Prostate gland (tissue), 2 donors: ENCODE data around the gene MUSK. TPM values are rescaled to one million over a fixed set of nuclear protein-coding genes. Genes with fewer than 3 reads are reported as not detected.

ENCODE experiments used
- DNase-seq: peaks from one replicate; pipeline ENCODE4 v3.0.0-alpha.2; 2019; ENCODE audit warnings: low spot score
- H3K27ac ChIP-seq, 2 donors: fragments of 200-600 bp; sonication (generic); 2 replicates each; pipeline ENCODE4 v1.5.1; 2017 to 2019
- H3K27me3 ChIP-seq: fragments of 200-600 bp; sonication (generic); replicated peaks from 2 replicates; pipeline ENCODE4 v1.5.1; 2019; ENCODE audit not compliant: insufficient read depth
- H3K36me3 ChIP-seq, 2 donors: fragments of 200-600 bp; sonication (generic); 1 replicate in 1 of 2; 2 replicates in 1 of 2; pipeline versions ENCODE4 v1.5.1 to v1.8.1; 2017 to 2019
- H3K4me1 ChIP-seq: fragments of 200-600 bp; sonication (generic); replicated peaks from 2 replicates; pipeline ENCODE4 v1.5.1; 2019
- H3K4me3 ChIP-seq, 2 donors: fragments of 200-600 bp; sonication (generic); 2 replicates each; pipeline ENCODE4 v1.5.1; 2017 to 2019
- H3K9me3 ChIP-seq: fragments of 200-600 bp; sonication (generic); 2 replicates; pipeline ENCODE4 v1.5.1; 2017
- POLR2A ChIP-seq: fragments of 450-650 bp; IDR thresholded peaks from one replicate; pipeline ENCODE4 v1.6.1; 2016; ENCODE audit warnings: antibody characterized with exemption, mild to moderate bottlenecking
- POLR2AphosphoS5 ChIP-seq: sonication (generic); formaldehyde crosslinking; IDR thresholded peaks from one replicate; pipeline ENCODE4 v1.6.1; 2017; ENCODE audit warnings: antibody characterized with exemption
- WGBS: methylation state at CpG from one replicate; pipeline ENCODE4 v1.1.5; 2018; 5-methylcytosine and 5-hydroxymethylcytosine counted together
- intact Hi-C: fragments of 100-400 bp; cut with DNase I; formaldehyde crosslinking; loops from one replicate; pipeline ENCODE4 v1.14.2; 2022
- total RNA-seq, 2 donors: library from RNA; depleted of rRNA; stranded (reverse); fragments of >200 nt; gene quantifications; one replicate each; pipeline ENCODE4 v1.1.0, GENCODE V29; 2016
- TF ChIP-seq, protein P1 (sequence below), 4 experiments: fragments of 200-600 bp in 2 of 4; fragments of 450-650 bp in 2 of 4; sonication (generic) in 2 of 4; IDR thresholded peaks; 1 replicate in 3 of 4; 2 replicates in 1 of 4; pipeline ENCODE4 v1.5.1; 2016 to 2019; ENCODE audit warnings: antibody characterized with exemption in 4 of 4, mild to moderate bottlenecking in 2 of 4, moderate library complexity in 2 of 4

The MUSK gene
- total RNA-seq, 2 donors from 2014 or later = 0.64 to 7.6 TPM

DNA sequence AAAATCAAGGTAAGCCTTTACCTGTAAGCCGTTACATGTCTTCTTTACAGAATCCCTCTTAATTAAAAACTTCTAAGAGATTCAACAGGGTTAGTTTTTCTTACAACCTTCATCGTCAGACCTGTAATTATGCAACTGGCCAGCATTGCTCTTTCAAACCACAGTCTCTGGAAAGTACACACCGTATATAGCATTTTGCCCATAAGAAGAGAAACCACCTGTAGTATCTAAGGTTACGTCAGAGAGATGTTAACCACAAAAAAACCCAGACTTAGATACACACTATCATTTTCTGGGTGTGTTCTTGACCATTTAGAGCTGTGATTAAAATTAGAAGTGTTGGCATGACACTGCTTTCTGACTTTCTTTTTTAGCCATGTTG lies 140.0 kb downstream of the MUSK start:
- TF ChIP-seq POLR2A (no peak), POLR2AphosphoS5 (no peak)
- TF ChIP-seq, protein P1, sequence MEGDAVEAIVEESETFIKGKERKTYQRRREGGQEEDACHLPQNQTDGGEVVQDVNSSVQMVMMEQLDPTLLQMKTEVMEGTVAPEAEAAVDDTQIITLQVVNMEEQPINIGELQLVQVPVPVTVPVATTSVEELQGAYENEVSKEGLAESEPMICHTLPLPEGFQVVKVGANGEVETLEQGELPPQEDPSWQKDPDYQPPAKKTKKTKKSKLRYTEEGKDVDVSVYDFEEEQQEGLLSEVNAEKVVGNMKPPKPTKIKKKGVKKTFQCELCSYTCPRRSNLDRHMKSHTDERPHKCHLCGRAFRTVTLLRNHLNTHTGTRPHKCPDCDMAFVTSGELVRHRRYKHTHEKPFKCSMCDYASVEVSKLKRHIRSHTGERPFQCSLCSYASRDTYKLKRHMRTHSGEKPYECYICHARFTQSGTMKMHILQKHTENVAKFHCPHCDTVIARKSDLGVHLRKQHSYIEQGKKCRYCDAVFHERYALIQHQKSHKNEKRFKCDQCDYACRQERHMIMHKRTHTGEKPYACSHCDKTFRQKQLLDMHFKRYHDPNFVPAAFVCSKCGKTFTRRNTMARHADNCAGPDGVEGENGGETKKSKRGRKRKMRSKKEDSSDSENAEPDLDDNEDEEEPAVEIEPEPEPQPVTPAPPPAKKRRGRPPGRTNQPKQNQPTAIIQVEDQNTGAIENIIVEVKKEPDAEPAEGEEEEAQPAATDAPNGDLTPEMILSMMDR (IDR thresholded peaks at IDR 0.05) = no peak
- intact Hi-C loops = no loop called here

GRCh38 chr9:110809038-110809595 lies 140.5 kb downstream of the MUSK start:
- DNase-seq = no peak
- H3K27ac ChIP-seq = no peak overlapping the region
- H3K36me3 ChIP-seq = no peaks in the 10 kb centered on the region
- H3K4me1 ChIP-seq = no peaks in the 10 kb centered on the region
- intact Hi-C loops = no loop called here
- WGBS = 92% methylated on average over 3 of the region's 3 CpGs
- H3K27me3 ChIP-seq = no peaks in the 10 kb centered on the region
- no peaks in the 10 kb centered on the region for H3K9me3 ChIP-seq
- TF ChIP-seq POLR2A = no peak
- TF ChIP-seq, protein P1 (IDR thresholded peaks at IDR 0.05) = no peak
- TF ChIP-seq POLR2AphosphoS5 = no peak
- H3K4me3 ChIP-seq = no peak overlapping the region

More for the DNA sequence above, 140.0 kb downstream of the MUSK start:
- no peaks in the 10 kb centered on the region for H3K4me1 ChIP-seq
- H3K4me3 ChIP-seq = no peak overlapping the region
- H3K9me3 ChIP-seq = no peaks in the 10 kb centered on the region
- DNase-seq = no peak
- H3K36me3 ChIP-seq = no peaks in the 10 kb centered on the region
- H3K27ac ChIP-seq = no peak overlapping the region
- WGBS = 82% methylated on average over 4 of the region's 4 CpGs
- H3K27me3 ChIP-seq = no peaks in the 10 kb centered on the region

- intact Hi-C loops = no loop called here
- no peak for DNase-seq
- TF ChIP-seq POLR2A (no peak), POLR2AphosphoS5 (no peak)
- TF ChIP-seq, protein P1 (IDR thresholded peaks at IDR 0.05) = no peak
- WGBS = 98% methylated on average over 1 of the region's 1 CpG
- Histone ChIP-seq H3K9me3 (no peaks in the 10 kb centered on the region), H3K36me3 (no peaks in the 10 kb centered on the region), H3K27me3 (no peaks in the 10 kb centered on the region), H3K27ac (no peak overlapping the region), H3K4me1 (no peaks in the 10 kb centered on the region), H3K4me3 (no peak overlapping the region)
These were observed 141.8 kb downstream of the MUSK start for GRCh38 chr9:110810262-110810976.

DNA sequence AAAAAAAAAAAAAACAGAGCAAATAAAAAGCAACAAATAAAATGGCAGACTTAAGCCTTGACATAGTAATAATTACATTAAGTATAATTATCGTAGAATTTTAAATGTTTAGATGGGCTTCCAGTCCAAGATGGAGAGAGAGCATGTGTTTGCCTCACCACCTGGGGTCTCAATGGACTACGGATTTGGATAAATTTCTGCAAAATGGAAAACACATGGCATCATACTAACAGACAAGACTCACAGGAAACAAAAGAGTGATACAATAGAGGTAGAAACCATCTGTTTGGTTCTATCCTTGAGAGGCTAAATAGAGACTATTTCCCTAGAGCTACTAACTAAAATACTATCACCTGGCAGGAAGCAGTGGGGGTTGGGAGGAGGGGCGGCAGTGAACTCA lies 144.3 kb downstream of the MUSK start:
- no peaks in the 10 kb centered on the region for H3K36me3 ChIP-seq
- H3K9me3 ChIP-seq = no peaks in the 10 kb centered on the region
- no peak for DNase-seq
- TF ChIP-seq, protein P1 (IDR thresholded peaks at IDR 0.05) = no peak
- no peak for TF ChIP-seq POLR2AphosphoS5
- no peak for TF ChIP-seq POLR2A
- H3K4me1 ChIP-seq = no peaks in the 10 kb centered on the region
- intact Hi-C loops = no loop called here
- WGBS = 75% methylated on average over 3 of the region's 3 CpGs
- H3K4me3 ChIP-seq = no peak overlapping the region
- H3K27ac ChIP-seq = no peak overlapping the region
- no peaks in the 10 kb centered on the region for H3K27me3 ChIP-seq

DNA sequence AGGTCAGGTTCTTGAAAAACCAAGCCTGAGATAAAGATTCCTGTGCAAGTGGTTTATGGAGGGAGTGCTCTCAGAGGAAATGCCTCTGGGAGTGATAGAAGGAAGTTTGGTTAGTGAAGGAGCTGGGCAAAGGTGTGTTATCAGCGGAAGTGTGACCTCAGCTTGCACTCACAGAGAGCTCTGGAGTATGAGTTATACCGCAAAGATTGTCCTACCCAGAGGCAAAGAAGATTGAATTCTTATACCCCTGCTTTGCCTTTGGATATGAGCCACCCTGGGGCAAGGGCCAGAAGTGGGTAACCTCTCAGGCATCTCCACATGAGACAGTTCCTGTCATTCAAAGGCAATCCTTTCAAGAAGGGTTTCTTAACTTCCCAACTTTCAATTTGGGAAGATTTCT lies 145.6 kb downstream of the MUSK start:
- no peak overlapping the region for H3K4me3 ChIP-seq
- H3K9me3 ChIP-seq = no peaks in the 10 kb centered on the region
- no peaks in the 10 kb centered on the region for H3K4me1 ChIP-seq
- WGBS = 93% methylated on average over 2 of the region's 2 CpGs
- DNase-seq = no peak
- intact Hi-C loops = no loop called here
- TF ChIP-seq POLR2AphosphoS5 (no peak), POLR2A (no peak)
- TF ChIP-seq, protein P1 (IDR thresholded peaks at IDR 0.05) = no peak
- H3K36me3 ChIP-seq = no peaks in the 10 kb centered on the region
- no peak overlapping the region for H3K27ac ChIP-seq
- no peaks in the 10 kb centered on the region for H3K27me3 ChIP-seq
